Measurements from ENCODE around the gene CCL25. TPM values are rescaled to one million over a fixed set of nuclear protein-coding genes. Genes with fewer than 3 reads are reported as not detected.

CCL25 gene
- polyA plus RNA-seq, 1 of the 3 experiments (the other 2 are of a cell fraction): not detected

- H3F3A ChIP-seq (replicated peaks; ENCODE audit: insufficient read depth): no peaks in the 10 kb centered on the region
- no peak overlapping the region for H3K4me3 ChIP-seq (ENCODE audit: low read depth in 2 of 2, low read length in 1 of 2)
- no peaks in the 10 kb centered on the region for H4K20me1 ChIP-seq (ENCODE audit: insufficient read depth)
- no peaks in the 10 kb centered on the region for H3K27me3 ChIP-seq (ENCODE audit: insufficient read depth)
- H3K4me2 ChIP-seq: no peak overlapping the region
- no peaks in the 10 kb centered on the region for H3K9me2 ChIP-seq
- H3K9me3 ChIP-seq: no peaks in the 10 kb centered on the region
- POLR2A ChIA-PET: no interaction called here
- H2AFZ ChIP-seq (ENCODE audit: low read depth): no peak overlapping the region
- WGBS (ENCODE audit: low lambda C conversion rate): 66% methylated on average over 13 of the region's 13 CpGs
- TF ChIP-seq RFX5 (IDR thresholded peaks at IDR 0.05; ENCODE audit: low read length) (no peak), TCF12 (IDR thresholded peaks at IDR 0.05) (no peak), GABPA (IDR thresholded peaks at IDR 0.05; ENCODE audit: low read depth) (no peak), TEAD4 (IDR thresholded peaks at IDR 0.05; ENCODE audit: borderline replicate concordance, insufficient read depth) (no peak), FOXM1 (IDR thresholded peaks at IDR 0.05; ENCODE audit: low read depth) (no peak), FOSL2 (IDR thresholded peaks at IDR 0.05; ENCODE audit: borderline replicate concordance, low read depth) (no peak), RCOR1 (IDR thresholded peaks at IDR 0.05; ENCODE audit: low read length) (no peak), FOXJ3 (CRISPR knock-in tag; IDR thresholded peaks at IDR 0.05) (no peak), USF2 (IDR thresholded peaks at IDR 0.05; ENCODE audit: borderline replicate concordance, low read depth, low read length) (no peak), CHD2 (IDR thresholded peaks at IDR 0.05; ENCODE audit: low read length, partially characterized antibody) (no peak), RAD21 (IDR thresholded peaks at IDR 0.05; ENCODE audit: low read length) (no peak), ELF1 (IDR thresholded peaks at IDR 0.05) (no peak), NRF1 (IDR thresholded peaks at IDR 0.05; ENCODE audit: low read depth, low read length) (no peak), IRF3 (IDR thresholded peaks at IDR 0.05; ENCODE audit: low read depth, low read length) (no peak)
- no peaks in the 10 kb centered on the region for H3K4me1 ChIP-seq (ENCODE audit: control insufficient read depth in 1 of 2, insufficient read depth in 2 of 2, low read depth in 1 of 2, low read length in 1 of 2)
- H3K79me2 ChIP-seq (ENCODE audit: insufficient read depth): no peaks in the 10 kb centered on the region
- H3K9ac ChIP-seq: no peak overlapping the region
- H3K27ac ChIP-seq (ENCODE audit: low read depth in 2 of 2, low read length in 1 of 2): no peak overlapping the region
- CTCF ChIA-PET: no interaction called here
- DNase-seq: no peak
- H3K36me3 ChIP-seq (replicated peaks in 1 of 2; ENCODE audit: control insufficient read depth in 1 of 2, insufficient read depth in 2 of 2, low read length in 1 of 2): no peaks in the 10 kb centered on the region
Measured at GRCh38 chr19:8084152-8084551, 31.6 kb downstream of the CCL25 start.

GRCh38 chr19:8085598-8086408, 33.2 kb downstream of the CCL25 start:
- DNase-seq: no peak
- Histone ChIP-seq H3K4me1 (ENCODE audit: control insufficient read depth in 1 of 2, insufficient read depth in 2 of 2, low read depth in 1 of 2, low read length in 1 of 2) (no peaks in the 10 kb centered on the region; a peak in 1 of 4 replicates), H3K9me2 (no peaks in the 10 kb centered on the region), H3K9me3 (no peaks in the 10 kb centered on the region), H4K20me1 (ENCODE audit: insufficient read depth) (no peaks in the 10 kb centered on the region), H3K9ac (no peak overlapping the region), H3K79me2 (ENCODE audit: insufficient read depth) (no peaks in the 10 kb centered on the region), H3F3A (replicated peaks; ENCODE audit: insufficient read depth) (no peaks in the 10 kb centered on the region), H3K27ac (ENCODE audit: low read depth in 2 of 2, low read length in 1 of 2) (no peak overlapping the region), H3K4me2 (no peak overlapping the region), H3K27me3 (ENCODE audit: insufficient read depth) (no peaks in the 10 kb centered on the region), H2AFZ (ENCODE audit: low read depth) (no peak overlapping the region), H3K4me3 (ENCODE audit: low read depth in 2 of 2, low read length in 1 of 2) (no peak overlapping the region), H3K36me3 (replicated peaks in 1 of 2; ENCODE audit: control insufficient read depth in 1 of 2, insufficient read depth in 2 of 2, low read length in 1 of 2) (no peaks in the 10 kb centered on the region)
- TF ChIP-seq RCOR1 (IDR thresholded peaks at IDR 0.05; ENCODE audit: low read length) (no peak), SMC3 (IDR thresholded peaks at IDR 0.05; ENCODE audit: low read depth, low read length) (no peak), RFX5 (IDR thresholded peaks at IDR 0.05; ENCODE audit: low read length) (no peak), GABPA (IDR thresholded peaks at IDR 0.05; ENCODE audit: low read depth) (no peak), POLR2AphosphoS5 (IDR thresholded peaks at IDR 0.05; ENCODE audit: low read depth, low read length) (no peak), FOXM1 (IDR thresholded peaks at IDR 0.05; ENCODE audit: low read depth) (no peak), RAD21 (IDR thresholded peaks at IDR 0.05; ENCODE audit: low read length) (no peak), TCF12 (IDR thresholded peaks at IDR 0.05) (no peak), ZBTB33 (IDR thresholded peaks at IDR 0.05; ENCODE audit: borderline replicate concordance, low read depth) (no peak), MXI1 (IDR thresholded peaks at IDR 0.05; ENCODE audit: low read depth, low read length) (no peak), USF1 (IDR thresholded peaks at IDR 0.05; ENCODE audit: borderline replicate concordance, low read depth) (no peak)
- CTCF ChIA-PET: no interaction called here
- WGBS (ENCODE audit: low lambda C conversion rate): 70% methylated on average over 13 of the region's 20 CpGs
- POLR2A ChIA-PET: no interaction called here

Measured in SK-N-SH (cell line).